Heart left ventricle (tissue), 16 donors: Measurements from ENCODE around the gene GBX2. TPM values are rescaled to one million over a fixed set of nuclear protein-coding genes. Genes with fewer than 3 reads are reported as not detected.

Source experiments
- ATAC-seq, 4 donors: fragments of 200-7000 bp; cut with Tn5 transposase; one replicate each; pipeline ENCODE4 v1.9.1; 2020 to 2022; ENCODE audit warnings: moderate library complexity in 4 of 4, mild to moderate bottlenecking in 3 of 4, moderate number of reproducible peaks in 1 of 4
- DNase-seq, 5 donors: peaks; one replicate each; pipeline ENCODE4 v3.0.0-alpha.2; 2020
- H3K27ac ChIP-seq, 12 donors: fragments of 200-600 bp; sonication (generic) in 4 of 12; one replicate each; pipeline versions ENCODE4 v1.5.0 to v1.8.0; 2016 to 2022; ENCODE audit warnings: mild to moderate bottlenecking in 2 of 12
- H3K27me3 ChIP-seq, 9 donors: fragments of 200-600 bp; sonication (generic) in 2 of 9; one replicate each; pipeline versions ENCODE4 v1.5.1 to v1.8.0; 2016 to 2022; ENCODE audit warnings: mild to moderate bottlenecking in 3 of 9
- H3K36me3 ChIP-seq, 9 donors: fragments of 200-600 bp; sonication (generic) in 2 of 9; one replicate each; pipeline versions ENCODE4 v1.5.0 to v1.8.0; 2018 to 2022; ENCODE audit warnings: mild to moderate bottlenecking in 2 of 9
- H3K4me1 ChIP-seq, 12 donors: fragments of 200-600 bp; sonication (generic) in 4 of 12; one replicate each; pipeline versions ENCODE4 v1.5.0 to v1.8.0; 2016 to 2022; ENCODE audit warnings: mild to moderate bottlenecking in 3 of 12
- H3K4me3 ChIP-seq, 12 donors: fragments of 200-600 bp; sonication (generic) in 4 of 12; one replicate each; pipeline versions ENCODE4 v1.5.0 to v1.8.0; 2017 to 2022; ENCODE audit warnings: mild to moderate bottlenecking in 9 of 12, moderate library complexity in 4 of 12
- H3K9me3 ChIP-seq, 12 donors: fragments of 200-600 bp; sonication (generic) in 4 of 12; one replicate each; pipeline versions ENCODE4 v1.5.0 to v1.8.0; 2016 to 2022; ENCODE audit warnings: mild to moderate bottlenecking in 1 of 12
- CTCF ChIP-seq, 12 donors: fragments of 200-600 bp; sonication (generic) in 4 of 12; IDR thresholded peaks; one replicate each; pipeline versions ENCODE4 v1.5.0 to v1.8.0; 2018 to 2022; ENCODE audit warnings: antibody characterized with exemption in 12 of 12, mild to moderate bottlenecking in 5 of 12
- POLR2A ChIP-seq, 2 donors: fragments of 450-650 bp; IDR thresholded peaks; one replicate each; pipeline ENCODE4 v1.6.1; 2017; ENCODE audit warnings: antibody characterized with exemption in 2 of 2, mild to moderate bottlenecking in 2 of 2, moderate library complexity in 2 of 2
- WGBS, 4 donors: extraction: QIAGEN DNeasy Blood & Tissue Kit in 2 of 4; methylation state at CpG; one replicate each; pipeline versions ENCODE4 v1.1.5 to v1.1.7; 2013 to 2018; 5-methylcytosine and 5-hydroxymethylcytosine counted together
- intact Hi-C, 10 donors: fragments of 100-400 bp; cut with DNase I; formaldehyde crosslinking; loops; one replicate each; pipeline versions ENCODE4 v1.11.1 to v1.14.2; 2022
- polyA plus RNA-seq, 2 donors: library from polyadenylated mRNA; stranded (reverse); fragments of 200-250 nt; gene quantifications; one replicate each; pipeline ENCODE4 v1.2.3, GENCODE V29; 2013
- total RNA-seq, 9 donors: library from RNA; depleted of rRNA in 2 of 9; stranded (reverse); fragments of >200 nt in 2 of 9; fragmentation: NEBNext Ultra II Directional in 3 of 9; extraction: Animal tissue kit (Norgen Biotek cat#: 25700) in 3 of 9; gene quantifications; one replicate each; pipeline versions ENCODE4 v1.1.0 to v1.2.4, GENCODE V29; 2016 to 2023
- donor health status: ischemic (EF 13 %, LVEDD 7.1; RV severe dilation, severe dysfunction).
- donor health status: healthy with polysubstance abuse.
- donor health status: DM: no; HTN: yes; CAD: no.
- donor health status: DM: no; HTN: no; CAD: no.
- donor health status: ischemic (EF 25% LVEDD 6.9; RV normal size, moderate dysfunction).
- donor health status: ischemic (EF 25% LVEDD 5.7; RV mildly dilated, moderate dysfunction).
- donor health status: healthy.
- donor health status: DM: yes; HTN: yes; CAD: no.
- donor health status: ischemic (EF 35%, LVEDD 5.7; RV mildly dilated, moderate dysfunction).
- donor health status: nonischemic (EF 11% LVEDD 7.7; RV severe dilation, severe dysfunction).
- donor health status: DM: yes; HTN: yes; CAD: no.
- donor health status: PGD.
- donor health status: ischemic (EF 29% LVEDD 5.4; RV normal size, mild dysfunction).
- donor health status: nonischemic (EF 23%, LVEDD 6.1; RV moderate dilation, normal function).

GBX2 gene
- total and polyA plus RNA-seq, 11 donors: 0.15 to 0.55 (median 0.17) TPM; not detected in 8

DNA sequence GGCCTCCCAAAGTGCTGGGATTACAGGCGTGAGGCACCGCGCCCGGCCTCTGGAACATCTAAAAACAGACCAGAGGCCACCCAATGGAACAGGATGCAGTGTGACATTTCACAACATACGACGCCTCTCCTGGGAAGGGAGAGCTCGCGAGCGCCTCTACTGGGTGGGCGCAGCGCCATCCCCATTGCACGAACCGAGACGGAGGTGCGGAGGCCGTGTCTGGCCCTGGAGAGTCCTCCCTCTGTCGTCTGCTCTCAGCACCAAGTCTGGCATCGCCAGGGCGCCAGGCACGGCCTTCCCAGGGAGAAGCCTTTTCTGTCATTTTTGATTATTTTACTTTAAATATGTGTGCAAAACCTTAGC is 9.4 kb upstream of the GBX2 start:
- peaks cover 0 to 38% (median 15%) of the 10 kb centered on the region in 12 donors for H3K4me1 ChIP-seq
- peak in 3 of 5 donors; percentile 30 to 59 (median 52) for DNase-seq
- H3K9me3 ChIP-seq: no peaks in the 10 kb centered on the region
- intact Hi-C loops: loop anchor here in 6 of 10 donors (2.0 to 5.0 kb wide), 4 partner anchors 385 to 410 kb away; no protein-coding TSS in a partner anchor
- peaks cover 60 to 93% (median 84%) of the 10 kb centered on the region in 9 donors for H3K27me3 ChIP-seq
- H3K36me3 ChIP-seq: no peaks in the 10 kb centered on the region
- TF ChIP-seq CTCF (IDR thresholded peaks at IDR 0.05) (peak in 1 of 12 donors; percentile 27), POLR2A (IDR thresholded peaks at IDR 0.05) (no peak)
- H3K4me3 ChIP-seq: peak overlapping the region in 9 of 12 donors; percentile 1 to 48 (median 35)
- H3K27ac ChIP-seq: no peak overlapping the region
- ATAC-seq: peak in 3 of 4 donors; percentile 54 to 71 (median 59)
- WGBS, 4 donors: 7 to 24% (median 9%) methylated on average over 11 to 20 of the region's 20 CpGs

DNA sequence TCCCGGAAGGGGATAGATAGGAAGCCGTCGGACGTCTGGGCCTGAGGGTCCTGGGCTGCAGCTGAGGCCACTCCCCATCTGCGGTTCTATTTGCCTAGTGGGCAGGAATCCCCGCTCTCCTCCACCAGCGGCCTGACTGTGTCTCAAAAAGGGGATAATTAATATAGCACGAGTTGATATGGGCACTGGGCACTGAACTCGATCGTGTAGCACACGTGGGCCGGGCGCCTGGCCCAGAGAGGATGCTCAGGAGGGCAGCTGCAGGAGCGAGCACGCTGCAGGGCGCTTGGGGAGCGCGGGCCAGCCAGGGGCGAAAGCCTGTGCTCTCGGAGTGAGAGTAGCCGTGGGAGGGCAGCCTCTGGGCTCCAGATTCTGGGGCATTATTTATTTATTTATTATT is 8.8 kb upstream of the GBX2 start:
- no peak overlapping the region for H3K27ac ChIP-seq
- no peaks in the 10 kb centered on the region for H3K9me3 ChIP-seq
- H3K4me3 ChIP-seq: no peak overlapping the region
- WGBS, 4 donors: 45 to 65% (median 53%) methylated on average over 21 of the region's 21 CpGs
- H3K4me1 ChIP-seq: peaks cover 0 to 44% (median 18%) of the 10 kb centered on the region in 12 donors
- DNase-seq (no peak), ATAC-seq (no peak)
- TF ChIP-seq POLR2A (IDR thresholded peaks at IDR 0.05): no peak
- TF ChIP-seq CTCF (IDR thresholded peaks at IDR 0.05): no peak
- intact Hi-C loops: loop anchor here in 6 of 10 donors (2.0 to 5.0 kb wide), 4 partner anchors 385 to 410 kb away; no protein-coding TSS in a partner anchor
- H3K36me3 ChIP-seq: no peaks in the 10 kb centered on the region
- peaks cover 64 to 98% (median 90%) of the 10 kb centered on the region in 9 donors for H3K27me3 ChIP-seq

DNA sequence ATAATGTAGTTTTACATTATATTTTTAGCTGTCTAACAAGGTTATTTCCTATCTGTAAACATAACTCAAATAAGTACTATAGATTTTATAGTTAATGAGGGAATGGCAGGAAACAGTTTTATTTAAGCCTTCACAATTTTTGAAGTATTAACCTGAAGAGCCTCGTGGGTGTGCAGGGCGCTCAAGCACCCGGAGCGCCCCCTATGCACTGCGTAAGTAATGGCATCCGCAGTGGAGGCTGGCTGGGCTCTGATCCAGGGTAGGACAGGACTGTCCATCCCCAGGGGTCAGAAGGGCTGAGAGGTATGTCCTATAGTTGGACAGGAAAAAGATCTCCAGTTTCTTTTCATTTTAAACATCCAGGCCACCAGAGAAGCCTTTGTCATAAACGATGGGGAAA is 8.2 kb upstream of the GBX2 start:
- Histone ChIP-seq H3K4me1 (peaks cover 0 to 49% (median 22%) of the 10 kb centered on the region in 12 donors), H3K9me3 (no peaks in the 10 kb centered on the region), H3K27ac (no peak overlapping the region), H3K36me3 (no peaks in the 10 kb centered on the region), H3K4me3 (no peak overlapping the region), H3K27me3 (peaks cover 69 to 98% (median 95%) of the 10 kb centered on the region in 9 donors)
- DNase-seq (no peak), ATAC-seq (no peak)
- 16 to 20% (median 18%) methylated on average over 7 of the region's 7 CpGs for WGBS, 4 donors
- TF ChIP-seq CTCF (IDR thresholded peaks at IDR 0.05) (peak in 10 of 12 donors; percentile 11 to 51 (median 41)), POLR2A (IDR thresholded peaks at IDR 0.05) (no peak)
- intact Hi-C loops: loop anchor here in 6 of 10 donors (2.0 to 5.0 kb wide), 4 partner anchors 384 to 409 kb away; no protein-coding TSS in a partner anchor

- DNase-seq (no peak), ATAC-seq (no peak)
- no peak overlapping the region for H3K27ac ChIP-seq
- H3K9me3 ChIP-seq: no peaks in the 10 kb centered on the region
- no peak for TF ChIP-seq CTCF (IDR thresholded peaks at IDR 0.05)
- no peak for TF ChIP-seq POLR2A (IDR thresholded peaks at IDR 0.05)
- intact Hi-C loops: loop anchor here in 6 of 10 donors (2.0 to 5.0 kb wide), 4 partner anchors 383 to 408 kb away; no protein-coding TSS in a partner anchor
- H3K36me3 ChIP-seq: no peaks in the 10 kb centered on the region
- H3K4me3 ChIP-seq: no peak overlapping the region
- peaks cover 0 to 52% (median 24%) of the 10 kb centered on the region in 12 donors for H3K4me1 ChIP-seq
- H3K27me3 ChIP-seq: peaks cover 72 to 99% (median 97%) of the 10 kb centered on the region in 9 donors
- WGBS, 4 donors: 57 to 66% (median 63%) methylated on average over 6 of the region's 6 CpGs
These were observed 7.5 kb upstream of the GBX2 start for GRCh38 chr2:236175548-236176150.
